Cardiac muscle cell (in vitro differentiated cells and primary cell): ENCODE data around the gene RNF151. TPM values are rescaled to one million over a fixed set of nuclear protein-coding genes. Genes with fewer than 3 reads are reported as not detected.
A peak's percentile ranks its signal among the peaks of the same experiment; 100 is the strongest.

Experiments used
- DNase-seq, 2 donors: peaks; one replicate each; pipeline versions ENCODE4 v3.0.0 to v3.0.0-alpha.2; 2010 to 2017; ENCODE audit warnings: low read depth in 1 of 2, low spot score in 1 of 2
- H3K27ac ChIP-seq: fragments of 200-600 bp; sonication (generic); 2 replicates; pipeline ENCODE4 v1.5.1; 2016
- H3K27me3 ChIP-seq: fragments of 200-600 bp; sonication (generic); 2 replicates; pipeline ENCODE4 v1.6.0; 2016; ENCODE audit warnings: control low read depth
- H3K36me3 ChIP-seq: fragments of 200-600 bp; sonication (generic); 2 replicates; pipeline ENCODE4 v1.5.1; 2016; ENCODE audit warnings: control low read depth
- H3K4me1 ChIP-seq: fragments of 200-600 bp; sonication (generic); 2 replicates; pipeline ENCODE4 v1.8.1; 2017; ENCODE audit warnings: low read depth, mild to moderate bottlenecking, mixed run types
- H3K4me3 ChIP-seq: fragments of 200-600 bp; sonication (generic); 2 replicates; pipeline ENCODE4 v1.5.1; 2016; ENCODE audit warnings: mild to moderate bottlenecking
- H3K9me3 ChIP-seq: fragments of 200-600 bp; sonication (generic); 2 replicates; pipeline ENCODE4 v1.5.1; 2017; ENCODE audit warnings: low read depth, mild to moderate bottlenecking, control low read depth
- CTCF ChIP-seq: IDR thresholded peaks from 2 replicates; pipeline ENCODE4 v1.5.1; 2012; ENCODE audit warnings: low read depth, mild to moderate bottlenecking, low read length
- polyA plus RNA-seq: library from polyadenylated mRNA; unstranded; fragments of >200 nt; fragmentation: Nextera tagmentation; extraction: Ambion mirVana; gene quantifications from 2 replicates; pipeline ENCODE4 v1.2.1, GENCODE V29; 2016
- total RNA-seq: library from RNA; depleted of rRNA; stranded (reverse); fragments of >200 nt; gene quantifications from 2 replicates; pipeline ENCODE4 v1.2.3, GENCODE V29; 2016

RNF151 gene
- total and polyA plus RNA-seq, 2 experiments from 2014 or later = 0.21 to 0.38 TPM

GRCh38 chr16:1941162-1942046, 25.3 kb upstream of the RNF151 start:
- peak; percentile 38 for TF ChIP-seq CTCF
- no peaks in the 10 kb centered on the region for H3K9me3 ChIP-seq
- no peaks in the 10 kb centered on the region for H3K36me3 ChIP-seq
- H3K4me3 ChIP-seq = no peak overlapping the region
- H3K27me3 ChIP-seq = no peaks in the 10 kb centered on the region
- no peaks in the 10 kb centered on the region for H3K4me1 ChIP-seq
- DNase-seq = peak in 1 of 2 donors; percentile 56
- no peak overlapping the region for H3K27ac ChIP-seq

DNA sequence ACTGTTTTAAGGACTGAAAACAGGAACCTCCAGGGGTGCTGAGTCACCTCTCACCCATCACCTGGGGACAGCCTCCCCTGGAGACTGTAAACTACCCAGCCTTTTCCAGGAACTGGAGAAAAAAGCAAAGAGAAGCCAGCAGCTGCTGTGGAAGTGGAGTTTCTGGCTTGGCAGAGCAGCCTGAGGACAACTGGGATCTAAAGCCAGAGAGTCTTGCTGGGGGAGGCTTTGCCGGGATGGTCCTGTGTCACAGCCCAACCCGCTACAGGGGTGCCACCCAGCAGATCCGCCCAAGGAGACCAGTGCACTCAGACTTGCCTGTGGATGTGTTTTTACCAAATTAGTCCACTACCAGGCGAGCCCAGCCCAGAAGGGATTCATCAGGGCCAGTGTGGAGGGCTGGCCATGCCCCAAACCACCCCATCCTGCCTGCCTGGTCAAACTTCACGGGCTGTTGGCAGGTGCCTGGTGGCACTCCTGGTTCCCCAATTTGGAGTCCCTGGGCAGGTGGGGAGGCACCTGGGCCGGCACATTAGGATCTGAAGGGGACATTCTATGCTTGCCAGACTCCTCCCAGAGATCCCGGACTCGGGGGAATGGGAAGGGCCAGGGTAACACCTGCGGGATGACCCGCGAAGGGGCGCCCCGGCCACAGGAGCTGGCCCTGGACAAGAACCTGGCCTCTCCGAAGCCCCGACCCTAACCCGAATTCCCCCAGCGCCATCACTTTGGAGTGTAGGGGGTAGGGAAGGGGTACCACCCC, 24.4 kb upstream of the RNF151 start:
- peak in 1 of 2 donors; percentile 40 for DNase-seq
- peak overlapping the region; percentile 73 for H3K4me3 ChIP-seq
- no peak overlapping the region for H3K27ac ChIP-seq
- H3K4me1 ChIP-seq = no peaks in the 10 kb centered on the region
- H3K9me3 ChIP-seq = no peaks in the 10 kb centered on the region
- no peaks in the 10 kb centered on the region for H3K36me3 ChIP-seq
- TF ChIP-seq CTCF = no peak
- no peaks in the 10 kb centered on the region for H3K27me3 ChIP-seq

- TF ChIP-seq CTCF = no peak
- Histone ChIP-seq H3K27ac (no peak within 1 kb of the TSS), H3K4me1 (no peaks in the 10 kb centered on the region), H3K27me3 (no peaks in the 10 kb centered on the region), H3K4me3 (peak within 1 kb of the TSS; percentile 73), H3K9me3 (no peaks in the 10 kb centered on the region), H3K36me3 (no peaks in the 10 kb centered on the region)
- DNase-seq = peak; percentile 99 to 100
Observed at GRCh38 chr16:1942810-1943726, 23.6 kb upstream of the RNF151 start, which contains the start of gene MSRB1. TSS of gene MSRB1 (minus strand) at chr16:1943199. CDS start at chr16:1943156, 43 bp downstream.

DNA sequence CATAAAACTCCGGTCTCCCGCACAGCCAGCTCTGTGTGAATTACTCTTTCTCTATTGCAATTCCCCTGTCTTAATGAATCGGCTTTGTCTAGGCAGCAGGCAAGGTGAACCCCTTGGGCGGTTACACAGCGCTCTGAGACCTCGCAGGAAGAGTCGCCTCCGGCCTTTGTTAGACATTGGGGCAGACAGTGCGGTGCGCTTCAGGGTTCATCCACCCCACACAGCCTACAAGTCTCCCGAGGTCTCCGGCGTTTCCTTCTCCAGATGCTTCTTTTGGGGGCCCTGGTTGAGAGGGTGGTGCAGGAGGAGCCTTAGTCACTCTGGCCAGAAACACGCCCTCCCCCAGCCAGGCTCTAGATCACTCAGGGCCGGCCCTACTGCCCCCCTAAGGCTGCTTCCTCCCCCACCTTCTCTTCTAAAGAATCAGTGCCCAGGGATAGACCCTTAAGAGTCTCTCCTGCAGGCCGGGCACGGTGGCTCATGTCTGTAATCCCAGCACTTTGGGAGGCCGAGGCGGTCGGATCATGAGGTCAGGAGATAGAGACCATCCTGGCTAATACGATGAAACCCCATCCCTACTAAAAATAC, 21.9 kb upstream of the RNF151 start:
- Histone ChIP-seq H3K4me1 (no peaks in the 10 kb centered on the region), H3K9me3 (no peaks in the 10 kb centered on the region), H3K36me3 (no peaks in the 10 kb centered on the region), H3K27me3 (no peaks in the 10 kb centered on the region), H3K4me3 (no peak overlapping the region), H3K27ac (no peak overlapping the region)
- no peak for DNase-seq
- TF ChIP-seq CTCF = no peak
